Keratinocyte (primary cell): ENCODE data around the gene HS3ST6. TPM values are rescaled to one million over a fixed set of nuclear protein-coding genes. Genes with fewer than 3 reads are reported as not detected.

Experiments used
- DNase-seq: peaks from one replicate; pipeline ENCODE4 v3.0.0-alpha.2; 2011; ENCODE audit warnings: low read depth, missing footprints, low spot score
- FAIRE-seq: peaks from 2 replicates; lab custom pipeline; 2011; peaks lifted over from hg19 to GRCh38; lab: Jason Lieb, UNC
- H2AFZ ChIP-seq: 2 replicates; pipeline ENCODE4 v1.6.0; 2012; ENCODE audit warnings: low read length, control low read depth, inconsistent platforms; ENCODE audit not compliant: control insufficient read depth
- H3K27ac ChIP-seq: 2 replicates; pipeline ENCODE4 v1.5.1; 2011; ENCODE audit warnings: low read length; ENCODE audit not compliant: control insufficient read depth, insufficient read depth
- H3K27me3 ChIP-seq: 3 replicates; pipeline ENCODE4 v1.6.0; 2011; ENCODE audit warnings: low read length; ENCODE audit not compliant: control insufficient read depth, insufficient read depth; ENCODE audit errors: extremely low read depth
- H3K36me3 ChIP-seq, 2 experiments: 2 replicates in 1 of 2; 3 replicates in 1 of 2; pipeline ENCODE4 v1.5.1; 2011; ENCODE audit warnings: low read length in 2 of 2, mild to moderate bottlenecking in 1 of 2; ENCODE audit not compliant: control insufficient read depth in 2 of 2, insufficient read depth in 2 of 2; ENCODE audit errors: extremely low read depth in 1 of 2
- H3K4me1 ChIP-seq: 3 replicates; pipeline ENCODE4 v1.5.1; 2011; ENCODE audit warnings: low read length; ENCODE audit not compliant: control insufficient read depth, insufficient read depth; ENCODE audit errors: extremely low read depth
- H3K4me2 ChIP-seq: 3 replicates; pipeline ENCODE4 v1.6.0; 2011; ENCODE audit warnings: low read depth, low read length; ENCODE audit not compliant: control insufficient read depth, insufficient read depth; ENCODE audit errors: extremely low read depth
- H3K4me3 ChIP-seq, 3 experiments: fragments of 200-600 bp in 1 of 3; sonication (generic) in 1 of 3; 2 replicates in 2 of 3; 3 replicates in 1 of 3; pipeline ENCODE4 v1.5.1; 2011 to 2016; ENCODE audit warnings: low read length in 3 of 3, mild to moderate bottlenecking in 3 of 3, control low read depth in 2 of 3, inconsistent platforms in 1 of 3, low read depth in 1 of 3, mixed read lengths in 1 of 3, mixed run types in 1 of 3, moderate library complexity in 1 of 3; ENCODE audit not compliant: control insufficient read depth in 2 of 3, insufficient read depth in 2 of 3; ENCODE audit errors: extremely low read depth in 1 of 3
- H3K79me2 ChIP-seq: 2 replicates; pipeline ENCODE4 v1.6.0; 2012; ENCODE audit warnings: low read length; ENCODE audit not compliant: control insufficient read depth, insufficient read depth
- H3K9ac ChIP-seq: 3 replicates; pipeline ENCODE4 v1.6.0; 2011; ENCODE audit warnings: low read length; ENCODE audit not compliant: control insufficient read depth, insufficient read depth; ENCODE audit errors: extremely low read depth
- H3K9me1 ChIP-seq: 3 replicates; pipeline ENCODE4 v1.6.0; 2011; ENCODE audit warnings: low read length; ENCODE audit not compliant: control insufficient read depth, insufficient read depth; ENCODE audit errors: extremely low read depth
- H3K9me3 ChIP-seq: 2 replicates; pipeline ENCODE4 v1.5.1; 2012; ENCODE audit warnings: low read depth, low read length; ENCODE audit not compliant: control insufficient read depth
- H4K20me1 ChIP-seq: 3 replicates; pipeline ENCODE4 v1.6.0; 2011; ENCODE audit warnings: low read length; ENCODE audit not compliant: control insufficient read depth, insufficient read depth; ENCODE audit errors: extremely low read depth
- CTCF ChIP-seq, 3 experiments: IDR thresholded peaks in 1 of 3; conservative IDR thresholded peaks in 1 of 3; optimal IDR thresholded peaks in 1 of 3; 2 replicates in 2 of 3; 3 replicates in 1 of 3; pipeline versions ENCODE3 to v1.5.1; 2011; ENCODE audit warnings: low read length in 3 of 3, mild to moderate bottlenecking in 3 of 3, moderate library complexity in 2 of 3, control low read depth in 1 of 3, inconsistent platforms in 1 of 3; ENCODE audit not compliant: insufficient read depth in 2 of 3; ENCODE audit errors: extremely low read depth in 1 of 3
- EZH2 ChIP-seq: IDR thresholded peaks from one replicate; pipeline ENCODE4 v1.6.1; 2012; ENCODE audit warnings: inconsistent platforms, mild to moderate bottlenecking, low read length, moderate library complexity
- dilution Hi-C: fragments of 300-500 bp; cut with MboI; formaldehyde crosslinking; loops from one replicate; pipeline ENCODE4 v1.7.0; 2020; ENCODE audit warnings: low sequenced_read_pairs; ENCODE audit not compliant: extremely low pct_ligation_motif_present
- polyA plus RNA-seq, 5 experiments: library from polyadenylated mRNA; depleted of rRNA in 3 of 5; stranded (reverse) in 3 of 5; stranded (forward) in 1 of 5; unstranded in 1 of 5; fragments of >200 nt; gene quantifications; 1 replicate in 1 of 5; 2 replicates in 3 of 5; 3 replicates in 1 of 5; pipeline versions ENCODE4 v1.2.1 to v1.2.3, GENCODE V29; 2011 to 2012; ENCODE audit warnings: missing spikeins in 2 of 5, low read depth in 1 of 5, low replicate concordance in 1 of 5

The HS3ST6 gene
- polyA plus RNA-seq, 1 donor (not counting 4 experiments of a cell fraction or from before 2014, with no cell fraction given) = not detected

GRCh38 chr16:1878256-1878655 is 40.0 kb downstream of the HS3ST6 start:
- no peaks in the 10 kb centered on the region for H3K79me2 ChIP-seq
- peaks cover 3% of the 10 kb centered on the region for H3K27me3 ChIP-seq
- H3K9me3 ChIP-seq = no peaks in the 10 kb centered on the region
- no peaks in the 10 kb centered on the region for H3K36me3 ChIP-seq
- H3K4me2 ChIP-seq = no peak overlapping the region
- H2AFZ ChIP-seq = no peak overlapping the region
- no peak overlapping the region for H3K27ac ChIP-seq
- no peaks in the 10 kb centered on the region for H3K4me1 ChIP-seq
- FAIRE-seq = no peak
- no peak for TF ChIP-seq EZH2
- TF ChIP-seq CTCF (optimal IDR thresholded peaks at IDR 0.05 in 1 of 3, IDR thresholded peaks at IDR 0.05 in 1 of 3, conservative IDR thresholded peaks at IDR 0.05 in 1 of 3; ENCODE audit: extremely low read depth in 1 of 3, insufficient read depth in 2 of 3, low read length in 3 of 3) = no peak
- H3K9ac ChIP-seq = no peak overlapping the region
- no peak for DNase-seq
- no peak overlapping the region for H3K4me3 ChIP-seq
- dilution Hi-C loops = no loop called here
- no peaks in the 10 kb centered on the region for H4K20me1 ChIP-seq
- H3K9me1 ChIP-seq = no peaks in the 10 kb centered on the region

DNA sequence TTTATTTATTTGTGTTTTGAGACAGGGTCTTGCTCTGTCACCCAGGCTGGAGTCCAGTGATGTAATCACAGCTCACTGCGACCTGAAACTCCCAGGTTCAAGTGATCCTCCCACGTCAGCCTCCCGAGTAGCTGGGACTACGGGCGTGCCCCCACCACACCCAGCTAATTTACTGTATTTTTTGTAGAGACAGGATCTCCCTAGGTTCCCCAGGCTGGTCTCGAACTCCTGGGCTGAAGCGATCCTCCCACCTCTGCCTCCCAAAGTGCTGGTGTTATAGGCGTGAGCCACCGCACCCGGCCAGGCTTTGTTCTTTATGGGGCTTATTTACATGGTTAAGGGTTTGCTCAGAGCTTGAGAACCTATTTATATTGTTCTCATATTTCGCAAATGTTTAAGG is 40.4 kb downstream of the HS3ST6 start:
- TF ChIP-seq EZH2 = no peak
- TF ChIP-seq CTCF (optimal IDR thresholded peaks at IDR 0.05 in 1 of 3, IDR thresholded peaks at IDR 0.05 in 1 of 3, conservative IDR thresholded peaks at IDR 0.05 in 1 of 3; ENCODE audit: extremely low read depth in 1 of 3, insufficient read depth in 2 of 3, low read length in 3 of 3) = no peak
- dilution Hi-C loops = no loop called here
- H3K27ac ChIP-seq = no peak overlapping the region
- no peaks in the 10 kb centered on the region for H3K4me1 ChIP-seq
- no peak overlapping the region for H2AFZ ChIP-seq
- no peaks in the 10 kb centered on the region for H3K79me2 ChIP-seq
- no peak overlapping the region for H3K4me3 ChIP-seq
- DNase-seq = no peak
- no peaks in the 10 kb centered on the region for H3K9me1 ChIP-seq
- no peaks in the 10 kb centered on the region for H3K9me3 ChIP-seq
- H4K20me1 ChIP-seq = no peaks in the 10 kb centered on the region
- FAIRE-seq = no peak
- no peaks in the 10 kb centered on the region for H3K36me3 ChIP-seq
- H3K9ac ChIP-seq = no peak overlapping the region
- no peak overlapping the region for H3K4me2 ChIP-seq
- peaks cover 3% of the 10 kb centered on the region for H3K27me3 ChIP-seq
